Stimulated activated CD4-positive, alpha-beta T cell treated with anti-CD3 and anti-CD28 coated beads, Interleukin-15, amount 100 ng/mL, for 1 hour (primary cell): ENCODE results near the gene TMEM178B.
"Not testable (repeated sequence)": the region's sequence is repeated elsewhere in the genome, so short reads cannot be mapped to it uniquely, and the experiment has no call there.

Experiments
- DNase-seq, 2 donors: peaks; one replicate each; pipeline ENCODE4 v3.0.0-alpha.2; 2020; ENCODE audit warnings: low read depth in 1 of 2, low spot score in 1 of 2

The TMEM178B gene

GRCh38 chr7:141074162-141074991, 513 bp downstream of the TMEM178B start:
- no peak for DNase-seq

GRCh38 chr7:141074997-141075396, 1.1 kb downstream of the TMEM178B start:
- no peak for DNase-seq

GRCh38 chr7:141076377-141076776, 2.5 kb downstream of the TMEM178B start:
- DNase-seq: no peak

DNA sequence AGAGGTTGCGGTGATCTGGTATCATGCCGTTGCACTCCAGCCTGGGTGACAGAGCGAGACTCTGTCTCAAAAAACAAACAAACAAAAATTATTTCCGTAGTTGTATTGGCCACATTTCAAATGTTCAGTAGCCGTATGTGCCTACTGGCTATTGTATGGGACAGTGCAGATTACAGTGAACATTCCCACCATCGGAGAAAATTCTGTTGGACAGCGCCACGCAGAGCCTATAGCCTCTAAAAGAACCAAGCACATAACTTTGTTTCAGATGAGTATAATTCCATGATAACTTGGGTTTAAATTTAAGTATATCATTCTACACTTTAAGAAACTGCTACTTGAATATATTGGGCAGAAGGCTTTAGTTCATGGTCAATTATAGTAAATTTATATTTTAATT, 5.4 kb downstream of the TMEM178B start:
- no peak for DNase-seq

GRCh38 chr7:141089490-141089889, 15.6 kb downstream of the TMEM178B start:
- DNase-seq: not testable (repeated sequence)

DNA sequence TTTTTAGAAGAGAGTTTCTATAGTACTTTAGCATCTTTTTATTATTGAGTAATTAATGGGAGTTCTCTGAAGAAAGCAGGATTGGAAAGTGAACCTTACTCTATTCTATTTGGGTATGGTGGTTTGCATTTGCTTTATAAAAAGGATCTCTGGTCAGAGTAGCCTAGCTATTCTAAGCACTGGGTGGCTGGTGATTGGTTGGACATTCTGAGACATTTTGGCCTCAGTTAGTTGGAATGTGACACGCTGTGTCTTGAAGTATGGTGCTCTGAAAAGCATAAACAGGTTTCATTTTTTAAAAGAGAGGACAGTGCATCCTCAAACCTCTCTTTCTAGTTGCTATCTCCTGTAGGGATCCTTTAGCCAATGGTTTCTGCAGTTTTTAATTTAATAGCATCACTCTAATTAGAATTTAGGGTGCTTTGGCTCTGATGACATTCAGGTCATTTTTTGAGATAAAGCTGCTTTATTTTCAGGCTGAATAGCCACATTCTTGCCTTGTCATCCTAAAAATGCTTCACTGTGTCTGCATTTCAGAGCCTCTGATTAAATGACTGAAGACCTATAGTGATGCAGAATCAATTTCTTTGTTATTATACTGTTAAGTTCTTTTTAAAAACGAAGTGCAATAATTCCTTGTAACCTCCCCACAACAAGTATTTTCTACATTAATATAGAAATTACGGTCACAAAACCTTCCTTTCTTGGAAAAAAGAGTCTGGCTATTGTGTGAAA, 20.6 kb downstream of the TMEM178B start:
- no peak for DNase-seq

DNA sequence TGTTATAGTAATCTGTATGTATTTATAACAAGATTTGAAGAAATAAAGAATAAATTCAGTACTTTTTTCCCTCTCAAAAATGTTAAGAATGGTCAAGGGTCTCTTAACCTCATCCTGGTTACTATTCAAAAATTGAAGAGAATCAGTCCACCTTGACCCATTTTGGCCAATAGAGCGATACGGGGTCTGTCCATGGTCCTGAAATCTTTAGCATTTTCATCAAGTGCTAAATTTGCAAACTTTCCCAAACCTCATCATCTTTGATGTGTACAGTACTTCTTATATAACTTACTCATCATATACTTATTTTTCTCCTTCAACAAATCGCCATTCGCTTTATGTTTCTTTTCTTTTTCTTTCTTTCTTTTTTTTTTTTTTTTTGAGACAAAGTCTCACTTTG, 23.6 kb downstream of the TMEM178B start:
- DNase-seq: no peak

- DNase-seq: no peak
Measured at GRCh38 chr7:141102436-141102835, 28.6 kb downstream of the TMEM178B start.

DNA sequence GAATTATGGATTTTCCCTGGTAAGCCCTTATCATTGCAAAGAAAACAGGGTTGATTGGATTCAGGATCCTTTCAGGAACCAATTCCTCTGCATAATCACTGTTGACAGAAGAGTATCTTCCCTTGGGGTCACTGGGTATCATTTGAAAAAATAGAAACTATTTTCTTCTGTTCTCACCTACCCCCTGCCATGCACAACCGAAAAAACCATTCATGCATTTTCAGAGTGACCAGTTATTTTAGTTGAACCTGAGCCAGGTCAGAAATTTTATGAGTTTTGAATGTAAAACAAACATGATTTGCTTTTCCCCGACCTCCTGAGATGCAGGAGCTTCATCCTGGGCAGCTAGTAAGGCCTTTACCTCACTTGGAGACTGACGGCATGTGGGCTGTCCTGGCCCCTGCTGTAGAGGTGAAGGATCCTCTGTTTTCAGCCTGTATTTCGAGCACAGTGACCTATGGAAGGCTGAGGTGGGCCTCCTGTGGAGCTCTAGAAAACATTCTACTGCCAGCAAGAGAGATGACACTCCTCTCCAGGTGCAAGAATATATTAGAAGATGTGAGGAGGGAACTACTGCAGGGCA, 30.1 kb downstream of the TMEM178B start:
- no peak for DNase-seq

GRCh38 chr7:141113131-141113530, 39.3 kb downstream of the TMEM178B start:
- DNase-seq: no peak

GRCh38 chr7:141114029-141114664, 40.3 kb downstream of the TMEM178B start:
- no peak for DNase-seq

DNA sequence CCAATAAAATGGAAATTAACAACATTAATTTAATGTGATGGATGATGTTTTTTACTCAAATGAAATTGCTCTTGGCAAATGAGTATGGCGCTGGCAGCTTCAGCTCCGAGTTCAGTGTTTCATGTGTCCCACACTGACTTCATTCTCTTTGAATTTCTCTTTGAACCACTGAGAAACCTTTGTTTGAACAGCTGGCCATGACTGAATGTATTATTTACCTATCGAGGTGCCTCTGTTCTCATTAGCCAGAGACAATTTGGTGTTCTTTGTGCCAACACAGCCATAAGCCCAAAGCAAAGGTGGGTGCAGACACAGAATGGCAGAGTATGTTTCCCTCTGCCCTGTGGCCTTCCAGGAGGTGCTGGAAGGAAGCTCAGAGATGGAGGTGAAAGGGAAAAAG, 42.1 kb downstream of the TMEM178B start:
- no peak for DNase-seq

GRCh38 chr7:141116661-141117060, 42.8 kb downstream of the TMEM178B start:
- not testable (repeated sequence) for DNase-seq

- no peak for DNase-seq
Measured at GRCh38 chr7:141118767-141119166, 44.9 kb downstream of the TMEM178B start.

DNA sequence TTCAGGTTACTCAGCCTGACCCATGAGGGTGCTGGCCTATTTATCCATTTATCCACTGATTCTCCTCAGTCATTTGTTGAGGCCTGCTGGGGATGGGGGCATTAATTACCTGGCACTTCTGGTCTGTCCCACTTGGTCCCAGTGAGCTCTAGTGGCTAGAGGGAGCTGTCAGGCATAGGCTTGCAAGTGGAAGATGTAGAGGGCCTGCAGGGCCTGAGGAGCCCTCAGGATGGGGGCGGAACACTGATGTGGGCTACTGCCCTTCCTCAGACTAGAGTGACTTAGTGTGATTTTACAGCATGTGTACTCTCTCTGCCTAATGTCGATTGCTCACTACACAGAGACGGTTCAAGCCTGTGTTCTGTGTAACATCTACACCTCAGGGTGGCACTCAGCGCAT, 45.3 kb downstream of the TMEM178B start:
- DNase-seq: no peak

DNA sequence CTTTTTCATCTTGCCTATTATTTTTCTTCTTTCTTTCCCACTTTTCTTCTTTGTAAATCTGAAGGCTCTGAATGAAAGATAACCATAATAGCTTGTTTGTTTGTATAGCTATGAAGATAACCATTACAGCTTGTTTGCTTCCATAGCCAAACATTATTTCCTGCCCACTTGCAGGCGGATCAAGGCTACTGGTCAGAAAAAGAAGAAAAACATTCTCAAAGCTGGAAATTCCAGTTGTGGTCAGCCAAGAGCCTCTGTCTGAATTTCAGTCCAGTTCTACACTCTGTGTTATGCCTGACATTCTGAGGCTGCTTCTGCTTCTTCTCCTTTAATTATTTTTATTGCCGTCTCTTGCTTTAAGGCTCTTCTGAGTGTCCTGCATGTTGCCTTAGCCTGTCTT, 48.9 kb downstream of the TMEM178B start:
- no peak for DNase-seq

DNA sequence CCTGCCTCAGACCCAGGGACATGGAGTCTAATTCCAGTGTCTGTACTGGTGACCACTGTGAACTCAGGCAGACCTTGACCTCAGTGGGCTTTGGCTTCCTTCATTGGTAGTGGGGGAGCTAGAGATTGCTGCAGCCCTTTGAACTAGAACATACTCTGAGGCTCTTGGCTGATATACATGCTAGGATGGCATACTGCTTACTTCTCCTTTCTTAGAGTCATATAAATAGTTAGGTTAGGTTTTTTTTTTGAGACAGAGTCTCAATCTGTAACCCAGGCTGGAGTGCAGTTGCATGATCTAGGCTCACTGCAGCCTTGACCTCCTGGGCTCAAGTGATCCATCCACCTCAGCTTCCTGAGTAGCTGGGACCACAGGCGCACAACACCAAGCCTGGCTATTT, 49.7 kb downstream of the TMEM178B start:
- DNase-seq: no peak

DNA sequence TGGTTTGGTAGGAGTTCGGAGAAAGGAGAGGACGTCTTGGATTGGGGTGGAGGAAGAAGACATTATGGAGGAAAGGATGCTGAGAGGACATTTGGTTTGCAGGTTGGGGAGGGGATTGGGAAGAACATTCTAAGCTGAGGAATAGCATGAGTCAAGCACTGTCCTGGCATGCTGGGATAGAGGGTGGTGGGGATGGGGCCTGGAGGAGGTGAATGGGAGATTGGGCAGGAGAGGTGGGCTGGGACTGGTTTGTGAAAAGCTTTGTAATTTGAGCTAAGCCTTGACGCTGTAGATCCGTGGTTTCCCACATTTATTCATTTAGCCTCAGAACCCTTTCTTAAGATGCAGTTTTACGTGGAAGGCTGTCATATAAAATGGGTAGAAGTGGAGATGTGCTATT, 52.2 kb downstream of the TMEM178B start:
- DNase-seq: no peak

GRCh38 chr7:141128506-141128905, 54.6 kb downstream of the TMEM178B start:
- no peak for DNase-seq

- no peak for DNase-seq
Measured at GRCh38 chr7:141128931-141129330, 55.1 kb downstream of the TMEM178B start.

GRCh38 chr7:141132671-141133070, 58.8 kb downstream of the TMEM178B start:
- DNase-seq: no peak

GRCh38 chr7:141133646-141134045, 59.8 kb downstream of the TMEM178B start:
- no peak for DNase-seq
